H9 (cell line): ENCODE data around the gene STXBP5L. TPM values are rescaled to one million over a fixed set of nuclear protein-coding genes. Genes with fewer than 3 reads are reported as not detected.

Experiments used
- DNase-seq: peaks from one replicate; pipeline ENCODE4 v3.0.0-alpha.2; 2017
- H2AFZ ChIP-seq: one replicate; pipeline ENCODE4 v1.6.1; 2013; ENCODE audit warnings: mild to moderate bottlenecking, low read length, control low read depth, moderate library complexity
- H2AK5ac ChIP-seq: 2 replicates; pipeline ENCODE4 v1.6.1; 2013; ENCODE audit warnings: low read length, control low read depth, mixed read lengths; ENCODE audit not compliant: insufficient read length
- H2BK120ac ChIP-seq: one replicate; pipeline ENCODE4 v1.6.1; 2013; ENCODE audit warnings: low read depth, mild to moderate bottlenecking, low read length, control low read depth, inconsistent platforms; ENCODE audit not compliant: poor library complexity, severe bottlenecking
- H2BK12ac ChIP-seq: 2 replicates; pipeline ENCODE4 v1.6.1; 2013; ENCODE audit warnings: low read length, control low read depth, mixed read lengths, low read depth; ENCODE audit not compliant: insufficient read length
- H2BK15ac ChIP-seq: 2 replicates; pipeline ENCODE4 v1.6.1; 2013; ENCODE audit warnings: low read depth, low read length, control low read depth
- H2BK20ac ChIP-seq: one replicate; pipeline ENCODE4 v1.6.1; 2013; ENCODE audit warnings: low read depth, mild to moderate bottlenecking, low read length, control low read depth, inconsistent platforms; ENCODE audit not compliant: poor library complexity, severe bottlenecking
- H2BK5ac ChIP-seq: 2 replicates; pipeline ENCODE4 v1.6.1; 2013; ENCODE audit warnings: low read length, control low read depth, mixed read lengths; ENCODE audit not compliant: insufficient read length
- H3K14ac ChIP-seq: 2 replicates; pipeline ENCODE4 v1.6.1; 2013; ENCODE audit warnings: low read length, control low read depth; ENCODE audit not compliant: insufficient read depth
- H3K18ac ChIP-seq: 2 replicates; pipeline ENCODE4 v1.6.1; 2013; ENCODE audit warnings: low read depth, mild to moderate bottlenecking, mixed read lengths, low read length, control low read depth; ENCODE audit not compliant: insufficient read length
- H3K23ac ChIP-seq: 2 replicates; pipeline ENCODE4 v1.6.1; 2013; ENCODE audit warnings: low read length, control low read depth, mixed read lengths, low read depth; ENCODE audit not compliant: insufficient read length
- H3K23me2 ChIP-seq: 2 replicates; pipeline ENCODE4 v1.6.1; 2013; ENCODE audit warnings: low read depth, mild to moderate bottlenecking, mixed read lengths, low read length, control low read depth; ENCODE audit not compliant: insufficient read length, poor library complexity, severe bottlenecking
- H3K27ac ChIP-seq: 2 replicates; pipeline ENCODE4 v1.5.1; 2013; ENCODE audit warnings: low read length, control low read depth, mixed read lengths, low read depth; ENCODE audit not compliant: insufficient read length
- H3K27me3 ChIP-seq: 2 replicates; pipeline ENCODE4 v1.6.1; 2013; ENCODE audit warnings: low read length, control low read depth, inconsistent platforms; ENCODE audit not compliant: insufficient read depth
- H3K4ac ChIP-seq: 2 replicates; pipeline ENCODE4 v1.6.1; 2013; ENCODE audit warnings: low read depth, mild to moderate bottlenecking, control low read depth, inconsistent platforms, low read length, moderate library complexity
- H3K4me1 ChIP-seq: 2 replicates; pipeline ENCODE4 v1.6.1; 2013; ENCODE audit warnings: low read length, control low read depth, inconsistent platforms; ENCODE audit not compliant: insufficient read depth
- H3K4me2 ChIP-seq: 2 replicates; pipeline ENCODE4 v1.6.1; 2013; ENCODE audit warnings: low read length, control low read depth, mixed read lengths; ENCODE audit not compliant: insufficient read length, insufficient read depth
- H3K56ac ChIP-seq: 2 replicates; pipeline ENCODE4 v1.6.1; 2013; ENCODE audit warnings: low read depth, mild to moderate bottlenecking, mixed read lengths, low read length, control low read depth; ENCODE audit not compliant: insufficient read length
- H3K79me1 ChIP-seq: 2 replicates; pipeline ENCODE4 v1.6.1; 2013; ENCODE audit warnings: low read depth, mild to moderate bottlenecking, moderate library complexity, low read length, control low read depth, inconsistent platforms; ENCODE audit not compliant: insufficient read depth, poor library complexity, severe bottlenecking
- H3K79me2 ChIP-seq: 2 replicates; pipeline ENCODE4 v1.6.1; 2013; ENCODE audit warnings: low read length, control low read depth, inconsistent platforms; ENCODE audit not compliant: insufficient read depth
- H3K9ac ChIP-seq: 2 replicates; pipeline ENCODE4 v1.6.1; 2013; ENCODE audit warnings: low read length, control low read depth, mixed read lengths; ENCODE audit not compliant: insufficient read length; ENCODE audit errors: extremely low read depth
- H3K9me3 ChIP-seq: one replicate; pipeline ENCODE4 v1.6.1; 2013; ENCODE audit warnings: low read depth, low read length, inconsistent platforms; ENCODE audit not compliant: control insufficient read depth
- H3T11ph ChIP-seq: one replicate; pipeline ENCODE4 v1.6.1; 2013; ENCODE audit warnings: mild to moderate bottlenecking, low read length, control low read depth, inconsistent platforms
- H4K20me1 ChIP-seq: one replicate; pipeline ENCODE4 v1.6.1; 2013; ENCODE audit not compliant: control insufficient read depth, insufficient read length, insufficient read depth
- H4K5ac ChIP-seq: 2 replicates; pipeline ENCODE4 v1.6.1; 2013; ENCODE audit warnings: low read depth, mild to moderate bottlenecking, mixed read lengths, low read length, control low read depth; ENCODE audit not compliant: insufficient read length
- H4K8ac ChIP-seq: replicated peaks from 2 replicates; pipeline ENCODE4 v1.6.1; 2013; ENCODE audit warnings: low read length, control low read depth, mixed read lengths, low read depth; ENCODE audit not compliant: insufficient read length
- H4K91ac ChIP-seq: 2 replicates; pipeline ENCODE4 v1.6.1; 2013; ENCODE audit warnings: low read depth, mild to moderate bottlenecking, moderate library complexity, mixed read lengths, low read length, control low read depth; ENCODE audit not compliant: insufficient read length
- H3K27ac Mint-ChIP-seq, 3 experiments: 2 replicates in 2 of 3; 3 replicates in 1 of 3; pipeline ENCODE4 v1.8.0; 2020 to 2021; ENCODE audit warnings: mixed read lengths in 3 of 3, mild to moderate bottlenecking in 1 of 3, moderate library complexity in 1 of 3
- H3K27me3 Mint-ChIP-seq: 2 replicates; pipeline ENCODE4 v1.8.0; 2021; ENCODE audit warnings: low read depth, mild to moderate bottlenecking, moderate library complexity, mixed read lengths
- H3K36me3 Mint-ChIP-seq, 3 experiments: 2 replicates in 2 of 3; 3 replicates in 1 of 3; pipeline ENCODE4 v1.8.0; 2020 to 2021; ENCODE audit warnings: low read depth in 3 of 3, mixed read lengths in 3 of 3; ENCODE audit not compliant: insufficient read depth in 1 of 3
- H3K4me1 Mint-ChIP-seq, 2 experiments: 2 replicates each; pipeline ENCODE4 v1.8.0; 2020; ENCODE audit warnings: mixed read lengths in 2 of 2
- H3K4me3 Mint-ChIP-seq, 2 experiments: 2 replicates in 1 of 2; 3 replicates in 1 of 2; pipeline ENCODE4 v1.8.0; 2020 to 2021; ENCODE audit warnings: mild to moderate bottlenecking in 2 of 2, mixed read lengths in 2 of 2, moderate library complexity in 1 of 2
- H3K9me3 Mint-ChIP-seq, 2 experiments: 2 replicates in 1 of 2; 3 replicates in 1 of 2; pipeline ENCODE4 v1.8.0; 2020; ENCODE audit warnings: mild to moderate bottlenecking in 2 of 2, mixed read lengths in 2 of 2, moderate library complexity in 1 of 2
- CTCF ChIP-seq: fragments of 200-600 bp; sonication (generic); conservative IDR thresholded peaks from 3 replicates; pipeline ENCODE4 v1.8.0; 2021; ENCODE audit warnings: antibody characterized with exemption, mild to moderate bottlenecking
- WGBS: extraction: QIAGEN DNeasy Blood & Tissue Kit; methylation state at CpG from one replicate; pipeline ENCODE4 v1.1.7; 2013; ENCODE audit warnings: missing lambda C conversion rate, low lambda C conversion rate, mixed read lengths; ENCODE audit not compliant: insufficient read length; ENCODE audit errors: extremely low coverage; 5-methylcytosine and 5-hydroxymethylcytosine counted together
- total RNA-seq: library from RNA; stranded (reverse); gene quantifications from 2 replicates; pipeline ENCODE4 v1.2.1, GENCODE V29; 2021

Gene STXBP5L
- total RNA-seq, 1 experiment from 2014 or later = 4.7 TPM

DNA sequence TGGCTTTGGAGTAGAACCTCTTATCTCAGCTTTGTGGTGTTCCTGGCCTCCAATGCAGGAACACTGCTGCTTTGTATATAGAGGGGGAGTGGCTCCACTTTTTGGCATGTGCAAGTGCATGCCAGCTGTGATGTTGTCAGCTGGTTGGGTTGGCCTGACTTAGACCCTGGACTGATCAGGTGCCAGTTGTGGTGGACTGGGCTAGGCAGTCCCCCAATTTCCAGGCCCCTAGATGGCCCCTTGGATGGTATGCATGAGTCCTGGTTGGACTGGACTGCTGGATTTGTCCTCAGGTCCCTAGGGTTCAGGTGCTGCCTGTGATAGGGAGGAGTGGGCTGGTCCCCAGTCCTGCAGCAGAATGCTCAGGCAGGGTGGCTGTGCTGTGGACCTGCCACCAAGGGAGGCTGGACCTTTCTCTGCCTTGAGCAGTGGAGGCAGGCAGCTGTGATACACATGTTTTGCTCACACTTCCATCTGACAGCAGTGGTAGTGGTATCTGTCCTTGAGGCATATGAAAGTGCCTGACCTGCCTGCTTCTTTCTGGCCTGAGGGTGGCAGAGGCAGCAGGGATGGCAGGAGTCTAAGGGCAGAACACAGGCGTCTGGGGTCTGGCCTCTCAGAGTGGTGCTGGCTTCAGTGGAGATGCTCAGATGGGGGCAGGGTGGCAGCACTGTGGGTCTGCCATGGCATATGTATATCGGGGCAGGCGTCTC, 74.8 kb downstream of the STXBP5L start:
- Histone ChIP-seq H3K18ac (no peak overlapping the region), H2BK120ac (no peak overlapping the region), H3K27ac (no peak overlapping the region), H2BK15ac (no peak overlapping the region), H3K27me3 (no peaks in the 10 kb centered on the region), H4K91ac (no peak overlapping the region), H4K8ac (no peak overlapping the region), H2BK20ac (no peak overlapping the region), H3K79me1 (no peaks in the 10 kb centered on the region), H4K20me1 (no peaks in the 10 kb centered on the region), H3K23ac (no peak overlapping the region), H3K14ac (no peak overlapping the region), H3T11ph (no peak overlapping the region), H2BK12ac (no peak overlapping the region), H2AK5ac (no peak overlapping the region), H3K4me1 (no peaks in the 10 kb centered on the region), H2AFZ (no peak overlapping the region), H3K4ac (no peak overlapping the region), H2BK5ac (no peak overlapping the region), H3K23me2 (no peaks in the 10 kb centered on the region), H3K9ac (no peak overlapping the region), H3K9me3 (no peaks in the 10 kb centered on the region), H4K5ac (no peak overlapping the region), H3K4me2 (no peak overlapping the region), H3K56ac (no peak overlapping the region), H3K79me2 (no peaks in the 10 kb centered on the region)
- no peak overlapping the region for H3K4me3 Mint-ChIP-seq
- DNase-seq = no peak
- H3K36me3 Mint-ChIP-seq = peaks cover 28 to 42% (median 31%) of the 10 kb centered on the region in 3 experiments
- H3K27ac Mint-ChIP-seq = peak overlapping the region in 1 of 3 experiments; percentile 74; a peak in 1 of 7 replicates
- no peak for TF ChIP-seq CTCF
- H3K4me1 Mint-ChIP-seq = peaks cover 9 to 12% of the 10 kb centered on the region in 2 experiments
- WGBS = no CpG with 5 or more reads among the region's 3 CpGs
- peaks cover 37 to 41% of the 10 kb centered on the region in 2 experiments for H3K9me3 Mint-ChIP-seq
- H3K27me3 Mint-ChIP-seq = no peaks in the 10 kb centered on the region; the same call in 1 of the 2 replicates
